GM12878 (cell line): ENCODE measurements around the gene APBA3.

Experiments
- BHLHE40 ChIP-seq, 2 experiments: fragments of 450-650 bp in 1 of 2; IDR thresholded peaks; 2 replicates each; pipeline ENCODE4 v1.6.1; 2011 to 2017; ENCODE audit warnings: low read depth in 2 of 2, borderline replicate concordance in 1 of 2, improper control_type of control experiment in 1 of 2, low read length in 1 of 2, mild to moderate bottlenecking in 1 of 2
- BRCA1 ChIP-seq: IDR thresholded peaks from 2 replicates; pipeline ENCODE4 v1.6.1; 2011; ENCODE audit warnings: low read depth, low read length, improper control_type of control experiment
- CREM ChIP-seq: IDR thresholded peaks from 2 replicates; pipeline ENCODE4 v1.6.1; 2014; ENCODE audit warnings: antibody characterized with exemption, low read depth
- POLR2A ChIP-seq: IDR thresholded peaks from 2 replicates; pipeline ENCODE4 v1.6.1; 2011; ENCODE audit warnings: low read depth, mild to moderate bottlenecking, low read length
- SP1 ChIP-seq: IDR thresholded peaks from one replicate; pipeline ENCODE4 v1.6.1; 2011; ENCODE audit warnings: low read depth, low read length
- TF ChIP-seq, protein P1 (sequence below), 3 experiments: IDR thresholded peaks in 2 of 3; conservative IDR thresholded peaks in 1 of 3; 2 replicates each; pipeline ENCODE4 v1.5.1; 2011; ENCODE audit warnings: low read depth in 3 of 3, low read length in 3 of 3, mild to moderate bottlenecking in 3 of 3, control low read depth in 2 of 3, moderate library complexity in 2 of 3, inconsistent platforms in 1 of 3, mixed read lengths in 1 of 3; ENCODE audit not compliant: control insufficient read depth in 2 of 3, insufficient read depth in 1 of 3; ENCODE audit errors: extremely low read depth in 1 of 3
- TF ChIP-seq, protein P2 (sequence below): IDR thresholded peaks from 2 replicates; pipeline ENCODE4 v1.6.1; 2012; ENCODE audit warnings: mild to moderate bottlenecking, low read depth, low read length
- TF ChIP-seq, protein P3 (sequence below): IDR thresholded peaks from 2 replicates; pipeline ENCODE4 v1.6.1; 2012; ENCODE audit warnings: low read depth, low read length, improper control_type of control experiment

DNA sequence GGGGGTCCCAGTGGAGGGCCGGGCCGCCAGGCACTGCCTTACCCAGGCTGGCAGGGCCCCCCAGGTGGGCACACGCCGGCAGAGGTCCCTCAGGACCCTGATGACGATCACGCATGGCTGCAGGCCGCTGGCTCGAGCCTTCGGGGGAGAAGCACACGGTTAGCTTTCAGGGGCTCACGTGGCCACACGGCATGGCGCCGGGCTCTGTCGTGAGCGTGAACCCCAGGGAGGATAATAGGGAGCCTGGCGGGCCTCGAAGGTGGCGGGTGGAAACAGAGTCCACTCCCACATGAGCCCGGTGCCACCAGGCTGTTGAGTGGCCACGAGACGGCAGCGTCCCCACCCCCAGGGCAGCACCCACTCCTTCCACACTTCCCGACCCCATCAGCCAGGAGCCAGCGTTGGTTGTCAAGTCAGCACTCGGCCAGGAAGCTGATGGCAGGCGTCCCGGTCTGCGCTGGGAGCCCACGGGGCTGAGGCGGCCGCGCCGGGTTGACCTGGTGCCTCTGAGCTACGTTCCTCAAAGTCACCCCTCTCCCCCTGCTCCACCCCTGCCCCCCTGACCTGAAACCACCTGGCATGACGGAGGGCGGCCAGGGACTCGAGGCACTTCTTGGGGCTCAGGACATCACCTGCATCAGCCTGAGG, 49.3 kb upstream of the APBA3 start:
- no peak for TF ChIP-seq BRCA1
- TF ChIP-seq, protein P1, sequence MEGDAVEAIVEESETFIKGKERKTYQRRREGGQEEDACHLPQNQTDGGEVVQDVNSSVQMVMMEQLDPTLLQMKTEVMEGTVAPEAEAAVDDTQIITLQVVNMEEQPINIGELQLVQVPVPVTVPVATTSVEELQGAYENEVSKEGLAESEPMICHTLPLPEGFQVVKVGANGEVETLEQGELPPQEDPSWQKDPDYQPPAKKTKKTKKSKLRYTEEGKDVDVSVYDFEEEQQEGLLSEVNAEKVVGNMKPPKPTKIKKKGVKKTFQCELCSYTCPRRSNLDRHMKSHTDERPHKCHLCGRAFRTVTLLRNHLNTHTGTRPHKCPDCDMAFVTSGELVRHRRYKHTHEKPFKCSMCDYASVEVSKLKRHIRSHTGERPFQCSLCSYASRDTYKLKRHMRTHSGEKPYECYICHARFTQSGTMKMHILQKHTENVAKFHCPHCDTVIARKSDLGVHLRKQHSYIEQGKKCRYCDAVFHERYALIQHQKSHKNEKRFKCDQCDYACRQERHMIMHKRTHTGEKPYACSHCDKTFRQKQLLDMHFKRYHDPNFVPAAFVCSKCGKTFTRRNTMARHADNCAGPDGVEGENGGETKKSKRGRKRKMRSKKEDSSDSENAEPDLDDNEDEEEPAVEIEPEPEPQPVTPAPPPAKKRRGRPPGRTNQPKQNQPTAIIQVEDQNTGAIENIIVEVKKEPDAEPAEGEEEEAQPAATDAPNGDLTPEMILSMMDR (IDR thresholded peaks at IDR 0.05 in 2 of 3, conservative IDR thresholded peaks at IDR 0.05 in 1 of 3; ENCODE audit: control insufficient read depth in 2 of 3, extremely low read depth in 1 of 3, insufficient read depth in 1 of 3, low read depth in 3 of 3, low read length in 3 of 3), result no peak
- no peak for TF ChIP-seq SP1
- no peak for TF ChIP-seq CREM
- no peak for TF ChIP-seq POLR2A
- TF ChIP-seq, protein P2, sequence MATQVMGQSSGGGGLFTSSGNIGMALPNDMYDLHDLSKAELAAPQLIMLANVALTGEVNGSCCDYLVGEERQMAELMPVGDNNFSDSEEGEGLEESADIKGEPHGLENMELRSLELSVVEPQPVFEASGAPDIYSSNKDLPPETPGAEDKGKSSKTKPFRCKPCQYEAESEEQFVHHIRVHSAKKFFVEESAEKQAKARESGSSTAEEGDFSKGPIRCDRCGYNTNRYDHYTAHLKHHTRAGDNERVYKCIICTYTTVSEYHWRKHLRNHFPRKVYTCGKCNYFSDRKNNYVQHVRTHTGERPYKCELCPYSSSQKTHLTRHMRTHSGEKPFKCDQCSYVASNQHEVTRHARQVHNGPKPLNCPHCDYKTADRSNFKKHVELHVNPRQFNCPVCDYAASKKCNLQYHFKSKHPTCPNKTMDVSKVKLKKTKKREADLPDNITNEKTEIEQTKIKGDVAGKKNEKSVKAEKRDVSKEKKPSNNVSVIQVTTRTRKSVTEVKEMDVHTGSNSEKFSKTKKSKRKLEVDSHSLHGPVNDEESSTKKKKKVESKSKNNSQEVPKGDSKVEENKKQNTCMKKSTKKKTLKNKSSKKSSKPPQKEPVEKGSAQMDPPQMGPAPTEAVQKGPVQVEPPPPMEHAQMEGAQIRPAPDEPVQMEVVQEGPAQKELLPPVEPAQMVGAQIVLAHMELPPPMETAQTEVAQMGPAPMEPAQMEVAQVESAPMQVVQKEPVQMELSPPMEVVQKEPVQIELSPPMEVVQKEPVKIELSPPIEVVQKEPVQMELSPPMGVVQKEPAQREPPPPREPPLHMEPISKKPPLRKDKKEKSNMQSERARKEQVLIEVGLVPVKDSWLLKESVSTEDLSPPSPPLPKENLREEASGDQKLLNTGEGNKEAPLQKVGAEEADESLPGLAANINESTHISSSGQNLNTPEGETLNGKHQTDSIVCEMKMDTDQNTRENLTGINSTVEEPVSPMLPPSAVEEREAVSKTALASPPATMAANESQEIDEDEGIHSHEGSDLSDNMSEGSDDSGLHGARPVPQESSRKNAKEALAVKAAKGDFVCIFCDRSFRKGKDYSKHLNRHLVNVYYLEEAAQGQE, result no peak
- TF ChIP-seq BHLHE40 (IDR thresholded peaks at IDR 0.05; ENCODE audit: borderline replicate concordance in 1 of 2, low read depth in 2 of 2, low read length in 1 of 2), result peak in 1 of 2 experiments; percentile 15; a peak in 1 of 4 replicates
- TF ChIP-seq, protein P3, sequence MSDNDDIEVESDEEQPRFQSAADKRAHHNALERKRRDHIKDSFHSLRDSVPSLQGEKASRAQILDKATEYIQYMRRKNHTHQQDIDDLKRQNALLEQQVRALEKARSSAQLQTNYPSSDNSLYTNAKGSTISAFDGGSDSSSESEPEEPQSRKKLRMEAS, result no peak
